ENCODE results near the gene HABP4.

- no peak for TF ChIP-seq POLR2AphosphoS5 (IDR thresholded peaks at IDR 0.05; ENCODE audit: low read depth, low read length)
- no peak for TF ChIP-seq REST (IDR thresholded peaks at IDR 0.05; ENCODE audit: insufficient read depth in 1 of 2, low read depth in 2 of 2, low read length in 2 of 2)
Measured at GRCh38 chr9:96512240-96512639, 62.3 kb downstream of the HABP4 start.

All from PFSK-1 (cell line).